GM10248 (cell line): Measurements from ENCODE around the gene SCUBE1.

Experiments
- CTCF ChIA-PET: fragments of 300-600 bp; sonication (Branson Sonifier 250); formaldehyde crosslinking; extraction: SDS; loops from one replicate; lab custom pipeline; 2021; ENCODE audit warnings: antibody characterized with exemption; lab: Yijun Ruan, JAX
- POLR2A ChIA-PET: fragments of 350-650 bp; sonication (Branson Sonifier 250); formaldehyde crosslinking; extraction: SDS; loops from one replicate; lab custom pipeline; 2020; ENCODE audit warnings: antibody characterized with exemption; lab: Yijun Ruan, JAX
- DNase-seq: peaks from one replicate; pipeline ENCODE4 v3.0.0; 2012; ENCODE audit errors: extremely low spot score
- CTCF ChIP-seq: IDR thresholded peaks from 2 replicates; pipeline ENCODE4 v1.5.1; 2012; ENCODE audit warnings: mild to moderate bottlenecking, low read depth; ENCODE audit errors: extremely low read depth, missing control alignments, control extremely low read depth

SCUBE1 gene

DNA sequence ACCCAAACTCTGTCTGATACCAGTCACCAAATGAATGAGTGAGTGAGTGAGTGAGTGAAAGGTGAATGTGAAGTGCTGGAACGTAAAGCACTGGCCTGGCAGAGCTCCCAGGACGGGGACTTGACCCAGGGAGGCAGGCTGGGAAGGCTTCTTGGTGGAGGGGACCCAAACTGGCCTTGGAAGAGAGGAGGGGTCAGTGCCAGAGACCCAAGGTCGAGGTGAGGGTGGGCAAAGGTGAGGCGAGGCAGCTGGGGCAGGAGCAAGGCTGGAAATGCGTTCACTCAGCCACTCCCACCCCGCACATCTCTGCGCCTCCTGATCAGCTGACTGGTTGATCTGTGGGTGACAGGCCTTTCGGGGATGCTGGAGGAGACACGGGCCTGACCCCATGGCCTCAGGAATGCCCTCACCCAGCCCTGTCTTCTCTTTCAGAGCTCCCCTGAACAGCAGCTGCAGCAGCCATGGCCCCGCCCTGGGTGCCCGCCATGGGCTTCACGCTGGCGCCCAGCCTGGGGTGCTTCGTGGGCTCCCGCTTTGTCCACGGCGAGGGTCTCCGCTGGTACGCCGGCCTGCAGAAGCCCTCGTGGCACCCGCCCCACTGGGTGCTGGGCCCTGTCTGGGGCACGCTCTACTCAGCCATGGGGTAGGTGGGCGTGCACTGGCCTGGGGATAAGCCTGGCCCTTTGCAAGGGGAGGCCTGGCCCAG lies 184.2 kb downstream of the SCUBE1 start:
- no peak for TF ChIP-seq CTCF
- DNase-seq = no peak
- ChIA-PET CTCF (interaction anchor here (1.2 kb wide), 1 partner anchor 13 kb away, joined by 3 read pairs; no protein-coding TSS in a partner anchor), POLR2A (no interaction called here)

- TF ChIP-seq CTCF = no peak
- CTCF ChIA-PET = interaction anchor here (1.2 kb wide), 1 partner anchor 12 kb away, joined by 3 read pairs; no protein-coding TSS in a partner anchor
- POLR2A ChIA-PET = no interaction called here
- no peak for DNase-seq
These were observed 185.2 kb downstream of the SCUBE1 start for GRCh38 chr22:43157874-43158546.

DNA sequence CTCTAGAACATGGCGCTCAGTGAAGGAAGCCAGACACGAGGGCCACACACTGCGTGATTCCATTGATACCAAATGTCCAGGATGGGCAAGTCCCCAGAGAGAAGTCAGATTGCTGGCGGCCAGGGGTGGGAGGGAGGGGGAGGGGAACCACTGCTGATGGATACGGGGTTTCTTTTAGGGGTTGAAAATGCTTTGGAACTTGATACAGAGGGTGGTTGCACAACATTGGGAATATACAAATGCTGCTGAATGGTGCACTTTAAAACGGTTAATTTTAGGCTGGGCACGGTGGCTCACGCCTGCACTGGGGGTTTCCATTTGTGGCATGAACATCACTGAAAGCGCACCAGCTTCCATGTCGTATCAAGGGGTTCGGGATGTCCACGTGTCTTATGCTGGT lies 186.8 kb downstream of the SCUBE1 start:
- DNase-seq = no peak
- CTCF ChIA-PET = no interaction called here
- POLR2A ChIA-PET = no interaction called here
- no peak for TF ChIP-seq CTCF

DNA sequence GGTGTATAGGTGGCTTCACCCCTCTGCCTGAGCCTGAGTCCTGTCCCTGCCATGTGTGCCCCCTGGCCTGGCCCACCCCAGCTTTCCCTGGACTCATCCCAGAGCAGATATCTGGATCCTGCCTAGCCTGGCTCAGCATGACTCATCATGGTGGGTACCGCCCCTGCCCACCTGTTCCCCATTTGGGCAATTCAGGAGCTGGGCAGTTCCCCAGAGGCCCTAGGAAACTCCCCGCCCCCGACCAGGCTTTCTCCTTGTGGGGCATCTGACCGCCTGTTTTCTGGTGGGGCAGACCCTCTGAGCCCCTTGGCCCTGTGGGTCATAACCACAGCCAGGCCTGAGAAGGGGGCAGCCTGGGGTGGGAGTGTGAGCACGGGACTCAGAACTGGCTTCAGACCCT lies 187.4 kb downstream of the SCUBE1 start:
- TF ChIP-seq CTCF = no peak
- no peak for DNase-seq
- POLR2A ChIA-PET = no interaction called here
- CTCF ChIA-PET = no interaction called here

DNA sequence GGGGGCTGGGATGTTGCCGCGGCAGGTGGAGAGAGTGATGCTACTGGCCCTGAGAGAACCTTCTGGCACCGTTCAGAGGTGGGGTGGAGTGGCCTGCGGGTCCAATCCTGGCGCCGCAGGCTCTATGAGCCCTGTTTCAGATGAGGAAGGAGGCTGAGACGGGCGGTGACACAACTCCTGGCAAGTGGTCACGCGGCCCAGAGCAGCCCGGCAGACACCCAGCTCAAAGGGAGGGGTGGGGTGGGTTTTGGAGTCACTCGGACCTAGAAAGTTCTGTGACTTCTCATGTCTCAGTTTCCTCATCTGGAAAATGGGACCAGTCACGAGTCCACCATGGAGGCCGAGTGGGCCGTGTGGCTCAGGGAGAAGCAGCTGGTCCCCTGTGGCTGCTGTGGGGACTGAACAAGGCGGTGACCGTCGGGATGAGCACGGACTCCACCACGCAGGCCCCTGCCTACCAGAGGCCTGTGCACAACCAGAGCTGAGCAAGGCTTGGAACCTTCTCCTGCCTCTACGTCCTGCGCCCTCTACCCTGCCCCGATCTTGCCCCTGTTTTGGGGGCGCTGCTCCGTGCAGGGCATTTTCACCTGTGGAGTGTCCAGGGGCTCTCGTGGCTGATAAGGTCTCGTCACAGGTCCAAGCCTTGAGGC lies 188.2 kb downstream of the SCUBE1 start:
- TF ChIP-seq CTCF = no peak
- POLR2A ChIA-PET = no interaction called here

GRCh38 chr22:43153899-43154298 lies 189.3 kb downstream of the SCUBE1 start:
- POLR2A ChIA-PET = no interaction called here
- DNase-seq = no peak
- CTCF ChIA-PET = no interaction called here

More for the DNA sequence above, 188.2 kb downstream of the SCUBE1 start:
- CTCF ChIA-PET = no interaction called here
- no peak for DNase-seq

More at GRCh38 chr22:43153899-43154298, 189.3 kb downstream of the SCUBE1 start:
- no peak for TF ChIP-seq CTCF
